ENCODE results near the gene EIF4A2. TPM values are rescaled to one million over a fixed set of nuclear protein-coding genes. Genes with fewer than 3 reads are reported as not detected.
A peak's percentile ranks its signal among the peaks of the same experiment; 100 is the strongest.

EIF4A2 gene
- total RNA-seq, 1 experiment from 2014 or later: 398 TPM

DNA sequence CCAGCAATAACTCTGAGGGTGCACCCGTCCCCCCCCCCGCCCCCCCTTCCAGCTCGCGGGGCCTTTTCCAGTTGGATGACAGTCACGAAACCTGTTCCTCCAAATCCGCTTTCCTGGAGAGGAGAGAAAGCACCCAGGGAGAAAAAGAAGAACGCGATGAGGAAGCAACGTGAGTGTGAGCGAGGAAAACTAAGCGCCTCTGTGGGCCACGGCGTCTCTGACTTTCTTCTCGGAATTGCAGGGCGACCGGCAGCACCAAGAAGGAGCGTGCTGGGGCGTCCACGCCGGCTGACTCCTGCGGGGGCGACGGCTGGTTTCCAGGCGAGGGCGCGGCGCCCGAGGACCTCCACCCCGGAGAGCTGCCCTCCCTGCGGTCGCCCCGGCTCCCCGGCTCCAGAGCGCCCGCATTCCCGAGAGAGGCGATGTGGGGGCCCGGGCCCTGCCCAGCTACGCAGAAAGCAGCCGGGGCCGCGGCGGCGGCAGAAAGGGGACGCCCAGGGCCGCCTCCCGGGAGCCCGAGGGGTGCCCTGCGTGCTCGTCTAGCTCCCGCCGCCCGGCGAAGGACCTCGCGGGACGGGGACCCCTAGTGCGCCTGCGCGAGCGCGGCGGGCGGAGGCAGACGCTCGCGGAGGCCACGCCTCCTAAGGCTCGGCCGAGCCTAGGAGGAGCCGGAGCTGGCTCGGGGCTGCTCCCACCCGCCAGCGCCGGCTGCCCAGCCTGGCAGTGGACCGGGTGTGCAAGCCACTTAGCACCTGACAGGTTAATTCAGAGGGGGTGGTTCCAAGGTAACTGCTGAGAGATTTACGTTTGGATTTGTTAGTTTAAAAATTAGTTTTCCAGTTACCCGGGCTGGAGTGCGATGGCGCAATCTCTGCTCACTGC is 43.8 kb downstream of the EIF4A2 start:
- ATAC-seq: peak; percentile 91
- CTCF ChIA-PET: interaction anchor here (0.9 to 1.7 kb wide), 4 partner anchors 8 to 285 kb away, joined by 3 to 7 read pairs (median 6); no protein-coding TSS in a partner anchor
- POLR2A ChIA-PET: interaction anchor here (0.8 to 1.1 kb wide), 3 partner anchors 15 to 257 kb away, joined by 3 to 4 read pairs (median 3); partner anchors contain the start of gene DNAJB11
- Histone ChIP-seq H3K4me1 (ENCODE audit: control insufficient read depth in 1 of 2, insufficient read depth in 2 of 2, low read length in 2 of 2) (peaks cover 4 to 14% of the 10 kb centered on the region in 2 experiments; a peak in 2 of 4 replicates), H4K20me1 (ENCODE audit: insufficient read depth) (no peaks in the 10 kb centered on the region), H2AFZ (ENCODE audit: low read depth, low read length, poor library complexity, severe bottlenecking) (no peak overlapping the region), H3K4me2 (ENCODE audit: low read length) (peak overlapping the region; percentile 88), H3K4me3 (replicated peaks in 1 of 2; ENCODE audit: low read depth in 1 of 2, low read length in 2 of 2) (peak overlapping the region; percentile 75 to 80), H3K9ac (ENCODE audit: low read length) (peak overlapping the region; percentile 97), H3K27ac (ENCODE audit: low read depth, low read length) (peak overlapping the region; percentile 89), H3K27me3 (ENCODE audit: insufficient read depth, low read length) (peaks cover 26% of the 10 kb centered on the region), H3K9me3 (ENCODE audit: control insufficient read depth in 1 of 2, insufficient read depth in 1 of 2, low read depth in 1 of 2, low read length in 2 of 2) (no peaks in the 10 kb centered on the region), H3K9me2 (ENCODE audit: insufficient read depth) (no peaks in the 10 kb centered on the region), H3K79me2 (ENCODE audit: insufficient read depth, low read length) (no peaks in the 10 kb centered on the region; the same call in 1 of the 2 replicates), H3K36me3 (ENCODE audit: control insufficient read depth in 1 of 2, insufficient read depth in 2 of 2, low read length in 2 of 2) (no peaks in the 10 kb centered on the region)
- peak; percentile 49 for DNase-seq (ENCODE audit: low read depth, low spot score)
- intact Hi-C loops (cut with micrococcal nuclease): loop anchor here (10.0 kb wide), 3 partner anchors 242 to 842 kb away; no protein-coding TSS in a partner anchor
- RAD21 ChIA-PET (ENCODE audit: low non-redundant PET in 1 of 2, low total read pairs in 2 of 2, uncharacterized antibody in 2 of 2, unreplicated experiment in 2 of 2): no interaction called here
- BruUV-seq (replicated peaks): no TSS peak
- TF ChIP-seq, protein P1, sequence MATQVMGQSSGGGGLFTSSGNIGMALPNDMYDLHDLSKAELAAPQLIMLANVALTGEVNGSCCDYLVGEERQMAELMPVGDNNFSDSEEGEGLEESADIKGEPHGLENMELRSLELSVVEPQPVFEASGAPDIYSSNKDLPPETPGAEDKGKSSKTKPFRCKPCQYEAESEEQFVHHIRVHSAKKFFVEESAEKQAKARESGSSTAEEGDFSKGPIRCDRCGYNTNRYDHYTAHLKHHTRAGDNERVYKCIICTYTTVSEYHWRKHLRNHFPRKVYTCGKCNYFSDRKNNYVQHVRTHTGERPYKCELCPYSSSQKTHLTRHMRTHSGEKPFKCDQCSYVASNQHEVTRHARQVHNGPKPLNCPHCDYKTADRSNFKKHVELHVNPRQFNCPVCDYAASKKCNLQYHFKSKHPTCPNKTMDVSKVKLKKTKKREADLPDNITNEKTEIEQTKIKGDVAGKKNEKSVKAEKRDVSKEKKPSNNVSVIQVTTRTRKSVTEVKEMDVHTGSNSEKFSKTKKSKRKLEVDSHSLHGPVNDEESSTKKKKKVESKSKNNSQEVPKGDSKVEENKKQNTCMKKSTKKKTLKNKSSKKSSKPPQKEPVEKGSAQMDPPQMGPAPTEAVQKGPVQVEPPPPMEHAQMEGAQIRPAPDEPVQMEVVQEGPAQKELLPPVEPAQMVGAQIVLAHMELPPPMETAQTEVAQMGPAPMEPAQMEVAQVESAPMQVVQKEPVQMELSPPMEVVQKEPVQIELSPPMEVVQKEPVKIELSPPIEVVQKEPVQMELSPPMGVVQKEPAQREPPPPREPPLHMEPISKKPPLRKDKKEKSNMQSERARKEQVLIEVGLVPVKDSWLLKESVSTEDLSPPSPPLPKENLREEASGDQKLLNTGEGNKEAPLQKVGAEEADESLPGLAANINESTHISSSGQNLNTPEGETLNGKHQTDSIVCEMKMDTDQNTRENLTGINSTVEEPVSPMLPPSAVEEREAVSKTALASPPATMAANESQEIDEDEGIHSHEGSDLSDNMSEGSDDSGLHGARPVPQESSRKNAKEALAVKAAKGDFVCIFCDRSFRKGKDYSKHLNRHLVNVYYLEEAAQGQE (IDR thresholded peaks at IDR 0.05; ENCODE audit: low read depth): no peak
- TF ChIP-seq SRF (IDR thresholded peaks at IDR 0.05; ENCODE audit: low read depth) (no peak), JUND (IDR thresholded peaks at IDR 0.05) (no peak), RAD21 (IDR thresholded peaks at IDR 0.05; ENCODE audit: low read depth) (no peak), EGR1 (IDR thresholded peaks at IDR 0.05; ENCODE audit: low read depth) (peak; percentile 59; the same call in 1 of the 2 replicates), ZNF274 (IDR thresholded peaks at IDR 0.05; ENCODE audit: low read depth, low read length) (no peak), FOSL1 (IDR thresholded peaks at IDR 0.05; ENCODE audit: low read depth) (no peak), CEBPB (IDR thresholded peaks at IDR 0.05; ENCODE audit: low read depth) (peak; percentile 91), TCF7L2 (IDR thresholded peaks at IDR 0.05; ENCODE audit: borderline replicate concordance, extremely low read depth, insufficient read depth, insufficient read length) (no peak), ZFX (IDR thresholded peaks at IDR 0.05) (peak; percentile 52; the same call in 1 of the 2 replicates), POLR2A (IDR thresholded peaks at IDR 0.05; ENCODE audit: borderline replicate concordance, extremely low read depth, insufficient read depth, insufficient read length) (peak; percentile 89), SIN3A (IDR thresholded peaks at IDR 0.05; ENCODE audit: low read depth) (peak; percentile 63), YY1 (IDR thresholded peaks at IDR 0.05; ENCODE audit: extremely low read depth, insufficient replicate concordance, low read depth, low read length) (no peak), EZH2 (IDR thresholded peaks at IDR 0.05) (no peak)
- TF ChIP-seq, protein P2, sequence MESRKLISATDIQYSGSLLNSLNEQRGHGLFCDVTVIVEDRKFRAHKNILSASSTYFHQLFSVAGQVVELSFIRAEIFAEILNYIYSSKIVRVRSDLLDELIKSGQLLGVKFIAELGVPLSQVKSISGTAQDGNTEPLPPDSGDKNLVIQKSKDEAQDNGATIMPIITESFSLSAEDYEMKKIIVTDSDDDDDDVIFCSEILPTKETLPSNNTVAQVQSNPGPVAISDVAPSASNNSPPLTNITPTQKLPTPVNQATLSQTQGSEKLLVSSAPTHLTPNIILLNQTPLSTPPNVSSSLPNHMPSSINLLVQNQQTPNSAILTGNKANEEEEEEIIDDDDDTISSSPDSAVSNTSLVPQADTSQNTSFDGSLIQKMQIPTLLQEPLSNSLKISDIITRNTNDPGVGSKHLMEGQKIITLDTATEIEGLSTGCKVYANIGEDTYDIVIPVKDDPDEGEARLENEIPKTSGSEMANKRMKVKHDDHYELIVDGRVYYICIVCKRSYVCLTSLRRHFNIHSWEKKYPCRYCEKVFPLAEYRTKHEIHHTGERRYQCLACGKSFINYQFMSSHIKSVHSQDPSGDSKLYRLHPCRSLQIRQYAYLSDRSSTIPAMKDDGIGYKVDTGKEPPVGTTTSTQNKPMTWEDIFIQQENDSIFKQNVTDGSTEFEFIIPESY (IDR thresholded peaks at IDR 0.05; ENCODE audit: extremely low read depth, insufficient replicate concordance, low read length): peak; percentile 82
- TF ChIP-seq, protein P3, sequence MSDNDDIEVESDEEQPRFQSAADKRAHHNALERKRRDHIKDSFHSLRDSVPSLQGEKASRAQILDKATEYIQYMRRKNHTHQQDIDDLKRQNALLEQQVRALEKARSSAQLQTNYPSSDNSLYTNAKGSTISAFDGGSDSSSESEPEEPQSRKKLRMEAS (IDR thresholded peaks at IDR 0.05): peak; percentile 77
- TF ChIP-seq, protein P4, sequence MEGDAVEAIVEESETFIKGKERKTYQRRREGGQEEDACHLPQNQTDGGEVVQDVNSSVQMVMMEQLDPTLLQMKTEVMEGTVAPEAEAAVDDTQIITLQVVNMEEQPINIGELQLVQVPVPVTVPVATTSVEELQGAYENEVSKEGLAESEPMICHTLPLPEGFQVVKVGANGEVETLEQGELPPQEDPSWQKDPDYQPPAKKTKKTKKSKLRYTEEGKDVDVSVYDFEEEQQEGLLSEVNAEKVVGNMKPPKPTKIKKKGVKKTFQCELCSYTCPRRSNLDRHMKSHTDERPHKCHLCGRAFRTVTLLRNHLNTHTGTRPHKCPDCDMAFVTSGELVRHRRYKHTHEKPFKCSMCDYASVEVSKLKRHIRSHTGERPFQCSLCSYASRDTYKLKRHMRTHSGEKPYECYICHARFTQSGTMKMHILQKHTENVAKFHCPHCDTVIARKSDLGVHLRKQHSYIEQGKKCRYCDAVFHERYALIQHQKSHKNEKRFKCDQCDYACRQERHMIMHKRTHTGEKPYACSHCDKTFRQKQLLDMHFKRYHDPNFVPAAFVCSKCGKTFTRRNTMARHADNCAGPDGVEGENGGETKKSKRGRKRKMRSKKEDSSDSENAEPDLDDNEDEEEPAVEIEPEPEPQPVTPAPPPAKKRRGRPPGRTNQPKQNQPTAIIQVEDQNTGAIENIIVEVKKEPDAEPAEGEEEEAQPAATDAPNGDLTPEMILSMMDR (IDR thresholded peaks at IDR 0.05 in 2 of 3, conservative IDR thresholded peaks at IDR 0.05 in 1 of 3; ENCODE audit: borderline replicate concordance in 1 of 3, insufficient read depth in 1 of 3, low read depth in 2 of 3, low read length in 2 of 3): no peak
- TF ChIP-seq, protein P5, sequence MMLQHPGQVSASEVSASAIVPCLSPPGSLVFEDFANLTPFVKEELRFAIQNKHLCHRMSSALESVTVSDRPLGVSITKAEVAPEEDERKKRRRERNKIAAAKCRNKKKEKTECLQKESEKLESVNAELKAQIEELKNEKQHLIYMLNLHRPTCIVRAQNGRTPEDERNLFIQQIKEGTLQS (IDR thresholded peaks at IDR 0.05): no peak
